GM19193 (cell line): ENCODE results near the gene CTNNA3.

Experiments used
- POLR2A ChIP-seq: IDR thresholded peaks from 4 replicates; pipeline ENCODE4 v1.6.1; 2011; ENCODE audit not compliant: insufficient read depth, insufficient read length; ENCODE audit errors: extremely low read depth

Gene CTNNA3

DNA sequence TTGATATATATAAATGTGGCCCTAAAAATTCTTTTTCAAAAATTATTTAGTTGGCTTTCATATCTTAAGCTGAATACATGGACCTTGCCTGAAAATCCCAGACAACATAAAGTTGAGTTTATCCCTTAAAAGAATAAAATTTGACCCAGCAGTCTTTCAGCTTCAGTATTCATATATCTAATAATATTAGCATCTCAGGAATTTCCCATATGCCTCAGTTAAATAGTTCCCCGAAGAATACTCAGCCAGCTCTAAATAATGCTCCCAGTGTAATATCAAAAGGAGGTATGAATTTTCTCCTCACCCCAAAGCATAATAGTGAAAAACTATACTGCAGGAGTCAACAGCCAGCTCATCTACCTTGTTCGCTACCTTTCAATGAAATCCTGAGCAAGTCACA, 145.9 kb downstream of the CTNNA3 start:
- no peak for TF ChIP-seq POLR2A

DNA sequence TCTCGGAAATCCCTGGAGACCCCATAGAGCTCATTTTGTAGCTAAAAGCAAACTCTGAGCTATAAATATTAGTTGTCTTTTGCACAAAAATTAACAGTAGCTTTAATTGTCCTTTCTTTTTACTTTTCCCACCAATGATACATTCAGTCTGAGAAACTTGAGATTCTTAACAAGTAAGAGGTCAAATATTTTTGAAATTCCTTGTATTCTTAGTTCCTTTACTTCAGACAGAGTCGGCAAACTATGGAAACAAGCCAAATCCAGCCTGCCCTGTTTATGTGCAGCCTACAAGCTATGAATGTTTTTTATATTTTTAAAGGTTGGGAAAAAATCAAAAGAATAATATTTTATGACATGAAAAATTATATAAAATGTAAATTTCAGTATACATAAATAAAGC, 146.6 kb downstream of the CTNNA3 start:
- TF ChIP-seq POLR2A = no peak

DNA sequence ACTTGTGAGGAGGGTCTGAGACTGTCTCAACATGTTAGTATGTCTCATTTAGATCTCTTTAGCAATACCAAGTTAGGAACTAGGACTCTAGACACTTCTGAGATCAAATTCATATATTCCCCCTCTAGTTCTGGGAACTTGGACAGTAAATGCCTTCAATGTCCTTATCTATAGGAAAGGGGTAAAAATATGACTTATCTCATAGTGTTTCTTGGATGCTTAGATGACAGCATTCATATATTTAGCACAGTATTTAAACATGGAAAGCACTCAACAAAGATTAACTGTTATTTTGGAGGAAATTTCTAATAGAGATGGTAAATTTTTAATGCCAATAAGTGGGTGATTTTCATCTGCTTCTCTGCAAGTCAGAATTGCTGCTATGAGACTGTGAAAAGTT, 154.6 kb downstream of the CTNNA3 start:
- TF ChIP-seq POLR2A = no peak

DNA sequence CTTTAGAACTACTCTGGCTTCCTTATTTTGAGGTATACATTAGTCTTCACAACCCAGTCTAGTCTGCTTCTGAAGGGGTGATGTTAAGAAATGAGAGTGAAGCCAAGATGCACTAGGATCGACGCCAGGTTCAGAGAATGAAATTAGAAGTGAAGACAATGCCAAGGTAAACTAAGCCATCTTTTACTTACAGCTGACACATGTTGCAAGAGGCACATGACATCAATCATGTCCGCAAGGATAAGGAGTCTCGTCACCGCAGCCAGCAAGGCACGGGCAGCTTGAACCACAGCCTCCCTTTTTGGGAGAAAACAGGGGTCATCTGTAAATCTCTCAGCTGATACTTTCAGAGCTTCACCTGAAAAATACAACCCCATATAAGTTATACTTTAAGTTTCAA, 156.7 kb downstream of the CTNNA3 start:
- no peak for TF ChIP-seq POLR2A

DNA sequence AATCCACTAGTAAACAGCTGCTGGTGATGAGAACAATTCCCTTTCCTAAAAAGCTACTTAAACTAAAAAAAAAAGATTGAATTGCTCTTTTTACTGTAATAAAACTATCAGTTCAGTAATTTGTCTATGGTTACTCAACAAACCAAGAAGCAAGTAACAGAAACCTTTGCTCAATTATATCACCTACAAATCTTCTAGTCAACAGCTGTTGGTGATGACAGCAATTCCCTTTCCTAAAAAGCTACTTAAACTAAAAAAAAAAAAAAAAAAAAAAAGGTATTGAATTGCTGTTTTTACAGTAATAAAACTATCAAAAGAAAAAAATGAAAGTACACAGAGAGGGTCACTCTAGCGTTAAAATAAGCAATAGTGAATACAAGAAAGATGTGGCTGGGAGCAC, 158.1 kb downstream of the CTNNA3 start:
- no peak for TF ChIP-seq POLR2A

DNA sequence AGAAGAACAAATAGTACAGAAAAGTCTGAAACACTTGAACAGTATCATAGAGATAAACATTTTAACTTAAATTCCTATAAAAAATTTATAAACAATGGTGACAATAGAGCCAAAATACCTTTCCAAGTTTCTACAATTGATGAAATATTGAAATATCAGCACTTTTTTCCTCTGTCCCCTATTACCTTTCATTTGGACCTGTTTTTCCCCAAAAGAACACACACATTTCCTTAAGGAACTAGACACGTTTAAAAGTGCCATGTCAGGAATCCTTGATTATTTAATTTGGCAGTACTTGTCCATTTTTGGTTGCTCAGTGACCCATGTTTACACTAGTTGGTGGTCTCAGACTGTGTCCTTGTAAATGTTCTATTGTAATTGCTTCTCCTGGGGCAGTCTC, 162.6 kb downstream of the CTNNA3 start:
- TF ChIP-seq POLR2A = no peak

DNA sequence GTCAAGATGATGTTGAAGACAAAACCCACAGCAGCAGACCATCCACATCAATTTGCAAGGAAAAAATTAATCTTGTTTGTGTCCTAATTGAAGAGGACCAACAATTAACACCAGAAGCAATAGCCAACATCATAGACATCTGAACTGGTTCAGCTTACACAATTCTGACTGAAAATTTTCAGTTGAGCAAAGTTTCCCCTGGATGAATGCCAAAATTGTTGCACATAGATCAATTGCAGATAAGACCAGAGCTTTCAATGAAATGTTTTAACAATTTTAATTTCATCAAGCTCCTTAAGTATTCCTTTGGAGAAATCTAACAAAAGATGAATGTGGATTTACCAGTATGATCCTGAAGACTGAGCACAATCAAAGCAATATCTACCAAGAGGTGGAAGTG, 168.6 kb downstream of the CTNNA3 start:
- TF ChIP-seq POLR2A = no peak

DNA sequence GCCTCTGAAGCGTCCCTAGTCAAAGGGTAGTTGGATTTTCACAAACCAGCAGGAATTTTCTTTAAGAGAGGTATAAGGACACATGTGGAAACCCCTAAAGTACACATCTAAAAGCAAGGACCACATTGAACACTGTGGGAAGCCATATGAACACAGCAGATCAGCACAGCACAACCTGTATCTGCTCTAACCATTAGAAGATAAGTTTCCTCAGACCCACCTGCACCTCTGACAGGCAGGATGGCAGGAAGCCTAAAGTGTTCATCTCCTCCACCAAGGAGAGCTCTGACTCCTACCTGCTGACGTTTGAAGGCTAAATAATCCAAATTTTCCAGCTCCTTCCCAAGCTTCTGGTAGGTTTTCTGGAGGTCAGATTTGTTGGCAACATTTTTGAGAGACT, 174.4 kb downstream of the CTNNA3 start:
- no peak for TF ChIP-seq POLR2A

DNA sequence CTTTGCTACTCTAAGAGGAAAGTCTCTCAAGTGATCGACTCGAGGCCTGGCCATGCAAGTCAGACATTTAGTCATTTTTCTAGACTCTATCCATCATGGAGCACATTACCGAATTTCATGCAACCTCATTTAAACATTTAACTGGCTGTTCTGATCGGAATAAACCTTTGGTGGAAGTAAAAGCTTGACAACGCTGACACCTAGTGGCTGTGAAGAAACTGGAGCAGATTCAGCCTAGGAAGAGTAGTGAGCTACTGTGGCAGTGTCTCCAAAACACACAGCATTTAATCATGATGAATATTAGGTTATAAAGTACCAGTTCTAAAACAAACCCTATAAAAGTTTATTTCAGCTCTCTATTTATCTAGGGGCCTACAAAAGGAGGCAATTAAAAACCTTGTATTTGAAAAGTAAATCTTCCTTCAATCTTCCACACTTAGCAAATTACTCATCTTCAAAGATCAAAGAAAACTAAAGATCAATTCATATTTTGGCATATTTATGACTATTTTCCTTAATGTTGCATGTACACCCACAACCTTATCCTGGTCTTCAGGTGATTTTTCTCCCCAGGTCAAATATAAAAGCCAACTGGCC, 175.0 kb downstream of the CTNNA3 start:
- no peak for TF ChIP-seq POLR2A

DNA sequence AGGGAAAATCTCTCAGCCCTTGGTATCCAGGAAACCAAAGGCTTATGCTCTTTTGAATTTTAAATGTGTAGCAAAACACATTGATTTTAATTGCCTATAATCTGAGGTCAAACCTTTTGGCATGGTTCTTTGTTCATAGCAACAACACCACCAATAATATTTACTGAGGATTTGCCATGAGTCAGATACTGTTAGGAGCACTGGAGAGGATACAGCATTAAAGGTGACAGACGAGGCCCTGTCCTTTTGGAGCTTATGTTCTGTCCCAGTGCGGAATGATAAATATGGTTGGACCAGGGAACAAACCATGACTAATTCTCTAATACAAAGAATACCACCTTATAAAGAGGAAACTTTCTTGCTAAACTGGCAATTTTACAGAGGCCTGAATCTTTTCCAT, 176.6 kb downstream of the CTNNA3 start:
- TF ChIP-seq POLR2A = no peak

DNA sequence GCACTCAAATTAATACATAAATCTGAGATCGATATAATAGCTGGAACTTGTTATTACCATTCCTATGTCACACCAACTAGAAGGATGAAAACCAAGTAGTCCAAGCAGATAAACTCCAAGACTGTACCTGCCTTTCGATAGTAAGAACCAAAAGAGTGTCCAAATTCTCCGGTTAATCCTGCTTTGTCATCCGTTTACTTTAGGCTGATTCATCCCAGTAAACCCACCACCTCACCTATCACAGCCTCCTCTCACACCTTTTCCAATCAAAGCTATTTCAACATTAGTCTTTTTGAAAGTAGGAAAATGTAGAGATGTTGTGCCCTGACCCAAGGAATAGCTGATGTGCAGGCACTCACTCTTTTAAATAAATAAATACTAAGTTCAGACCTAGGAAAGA, 177.2 kb downstream of the CTNNA3 start:
- no peak for TF ChIP-seq POLR2A

DNA sequence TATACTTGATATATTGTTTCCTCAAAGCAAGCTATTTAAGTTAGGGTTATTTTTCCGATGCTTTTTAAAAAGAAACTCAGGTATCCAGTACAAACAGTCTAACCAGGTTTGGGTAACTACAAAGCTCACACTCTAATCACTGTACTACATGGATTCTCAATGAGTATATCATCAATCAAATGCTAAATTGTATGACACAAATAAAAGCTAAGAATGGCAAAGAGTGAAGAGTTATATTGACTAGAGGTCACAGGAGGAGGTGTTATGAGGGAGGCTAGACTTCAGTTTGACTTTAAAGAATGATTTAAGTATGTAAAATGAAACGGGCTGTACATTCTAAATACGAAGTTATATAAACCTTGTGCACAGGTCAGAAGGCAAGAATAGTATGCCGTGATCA, 178.0 kb downstream of the CTNNA3 start:
- TF ChIP-seq POLR2A = no peak

DNA sequence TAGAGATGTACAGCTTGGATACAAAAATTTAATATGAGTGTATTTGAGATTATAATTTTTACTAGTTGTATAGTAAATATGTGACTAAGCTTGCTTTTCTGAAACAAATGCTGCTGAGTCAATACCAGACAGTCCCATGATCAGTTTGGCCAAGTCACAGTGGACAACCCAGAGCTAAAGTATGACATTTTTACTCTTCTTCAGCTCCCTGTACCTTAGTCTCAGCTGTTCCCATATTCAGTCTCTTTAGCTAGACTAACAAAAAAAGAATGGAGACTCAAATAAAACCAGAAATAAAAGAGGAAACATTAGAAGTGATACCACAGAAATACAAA, 189.3 kb downstream of the CTNNA3 start:
- no peak for TF ChIP-seq POLR2A

DNA sequence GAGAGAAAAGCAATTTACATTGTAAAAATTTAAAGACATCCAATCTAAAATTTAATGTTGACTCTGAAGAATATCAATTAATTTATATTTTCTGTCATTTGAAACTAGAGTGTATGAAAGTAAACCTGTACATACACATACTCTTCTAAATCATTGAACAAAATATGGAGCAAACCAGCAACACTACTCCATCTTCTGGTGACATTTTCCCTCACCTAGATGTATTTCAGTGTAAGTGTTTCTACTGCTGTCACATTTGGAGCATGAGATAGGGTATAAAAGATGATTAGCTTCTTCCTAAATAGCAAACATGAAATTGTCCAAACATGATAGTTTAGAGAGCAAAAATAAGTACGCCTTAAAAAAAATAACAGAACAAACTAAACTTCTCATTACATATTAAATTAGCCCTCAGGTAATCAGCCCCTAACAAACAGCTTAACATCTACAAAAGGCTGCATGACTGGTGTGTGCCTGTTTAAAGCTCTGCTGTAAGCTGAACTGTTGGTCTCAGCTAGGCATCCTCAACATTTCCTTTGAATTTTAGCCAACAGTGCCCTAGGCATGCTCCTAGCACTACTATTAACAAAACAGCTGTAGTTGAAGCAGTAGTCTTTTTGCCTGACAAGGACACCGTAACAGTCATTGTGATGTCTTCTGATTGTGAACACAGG, 189.8 kb downstream of the CTNNA3 start:
- no peak for TF ChIP-seq POLR2A

DNA sequence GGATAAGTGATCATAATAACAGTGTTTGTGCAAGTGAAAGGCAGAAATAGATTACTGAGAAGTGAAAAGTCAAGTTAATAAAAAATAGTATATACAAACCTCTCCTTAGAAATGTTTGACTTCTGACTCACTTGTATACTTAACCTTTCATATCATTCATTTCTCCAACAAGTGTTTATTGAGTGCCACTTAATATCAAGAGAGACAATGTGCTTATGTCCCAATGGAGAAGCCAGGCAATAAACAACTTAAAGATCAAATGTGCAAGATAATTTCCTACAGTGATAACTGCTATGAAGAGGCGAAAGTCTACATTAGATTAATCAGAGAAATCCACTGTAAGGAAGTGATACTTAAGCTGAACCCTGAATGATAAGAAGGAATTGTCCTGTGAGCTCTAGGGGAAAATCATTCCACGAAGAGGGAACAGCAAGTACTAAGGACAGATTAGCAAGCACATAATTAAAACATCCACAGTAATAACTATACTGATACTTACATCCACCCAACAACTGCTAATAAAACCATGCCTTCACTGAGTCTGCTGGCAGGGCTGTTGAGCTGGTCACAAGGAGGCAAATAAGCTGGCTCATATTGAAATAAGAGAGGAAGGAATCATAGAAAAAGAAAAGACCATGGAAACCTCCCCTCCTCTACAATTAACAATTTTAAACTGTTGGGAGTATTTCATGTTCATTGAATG, 203.5 kb downstream of the CTNNA3 start:
- no peak for TF ChIP-seq POLR2A

DNA sequence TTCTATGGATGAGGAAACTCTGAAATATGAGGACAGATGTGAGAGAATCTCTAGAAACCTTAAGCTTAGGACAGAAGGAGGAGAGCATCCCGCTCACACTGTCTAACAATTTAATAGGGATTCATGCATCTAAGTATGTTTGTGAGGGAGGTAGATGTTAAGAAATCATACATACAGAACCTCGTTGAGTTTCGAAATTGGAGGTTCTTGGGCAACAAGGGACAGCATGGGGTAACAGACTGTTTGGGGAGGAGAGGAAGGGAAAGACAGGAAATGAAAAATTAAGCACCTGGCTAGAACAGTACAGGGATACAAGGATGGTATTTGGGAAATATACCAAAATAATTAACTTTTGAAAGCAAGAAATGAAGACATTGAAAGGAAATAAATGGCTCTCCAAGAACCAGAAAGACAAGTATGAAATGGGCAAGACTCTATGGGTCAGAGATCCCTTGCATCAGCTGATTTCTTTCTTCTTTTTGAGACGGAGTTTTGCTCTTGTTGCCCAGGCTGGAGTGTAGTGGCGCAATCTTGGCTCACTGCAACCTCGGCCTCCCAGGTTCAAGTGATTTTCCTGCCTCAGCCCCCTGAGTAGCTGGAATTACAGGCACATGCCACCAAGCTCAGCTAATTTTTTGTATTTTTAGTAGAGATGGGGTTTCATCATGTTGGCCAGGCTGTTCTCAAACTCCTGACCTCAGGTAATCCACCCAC, 207.9 kb downstream of the CTNNA3 start:
- TF ChIP-seq POLR2A = no peak
